Liver (tissue), 9 donors: ENCODE measurements around the gene ATP2A1. TPM values are rescaled to one million over a fixed set of nuclear protein-coding genes. Genes with fewer than 3 reads are reported as not detected.

Experiments used
- DNase-seq: peaks from one replicate; pipeline ENCODE4 v3.0.0-alpha.2; 2017; ENCODE audit warnings: low spot score
- H3K27ac ChIP-seq, 2 donors: one replicate each; pipeline ENCODE4 v1.7.0; 2013; ENCODE audit warnings: inconsistent platforms in 2 of 2, low read length in 2 of 2, control low read depth in 1 of 2, low read depth in 1 of 2, mild to moderate bottlenecking in 1 of 2
- H3K27me3 ChIP-seq, 4 donors: one replicate each; pipeline versions ENCODE4 v1.6.1 to v1.7.0; 2013; ENCODE audit warnings: low read length in 3 of 4, inconsistent platforms in 1 of 4, mild to moderate bottlenecking in 1 of 4, moderate library complexity in 1 of 4; ENCODE audit not compliant: control insufficient read depth in 4 of 4, insufficient read depth in 4 of 4
- H3K36me3 ChIP-seq, 4 donors: one replicate each; pipeline versions ENCODE4 v1.6.1 to v1.7.0; 2013; ENCODE audit warnings: low read length in 3 of 4, mild to moderate bottlenecking in 3 of 4, low read depth in 1 of 4, moderate library complexity in 1 of 4; ENCODE audit not compliant: control insufficient read depth in 4 of 4, insufficient read depth in 3 of 4
- H3K4me1 ChIP-seq, 4 donors: one replicate each; pipeline versions ENCODE4 v1.6.1 to v1.7.0; 2013; ENCODE audit warnings: low read length in 3 of 4, mild to moderate bottlenecking in 3 of 4, moderate library complexity in 1 of 4; ENCODE audit not compliant: control insufficient read depth in 4 of 4, insufficient read depth in 4 of 4
- H3K4me3 ChIP-seq, 3 donors: one replicate each; pipeline versions ENCODE4 v1.6.1 to v1.7.0; 2013; ENCODE audit warnings: low read length in 3 of 3, control low read depth in 1 of 3, low read depth in 1 of 3, mild to moderate bottlenecking in 1 of 3
- H3K9ac ChIP-seq, 2 donors: one replicate each; pipeline ENCODE4 v1.7.0; 2013; ENCODE audit warnings: low read length in 2 of 2, mild to moderate bottlenecking in 2 of 2, moderate library complexity in 2 of 2, control low read depth in 1 of 2, low read depth in 1 of 2
- H3K9me3 ChIP-seq, 4 donors: one replicate each; pipeline versions ENCODE4 v1.6.1 to v1.7.0; 2013; ENCODE audit warnings: low read length in 3 of 4; ENCODE audit not compliant: control insufficient read depth in 4 of 4
- ATF3 ChIP-seq: IDR thresholded peaks from 2 replicates; pipeline ENCODE4 v1.6.1; 2016; ENCODE audit warnings: antibody characterized with exemption
- EGR1 ChIP-seq, 2 donors: IDR thresholded peaks; 2 replicates each; pipeline ENCODE4 v1.6.1; 2016 to 2018; ENCODE audit warnings: antibody characterized with exemption in 2 of 2, low read depth in 2 of 2
- FOXA1 ChIP-seq: IDR thresholded peaks from 2 replicates; pipeline ENCODE4 v1.6.1; 2016; ENCODE audit warnings: antibody characterized with exemption
- FOXA2 ChIP-seq: IDR thresholded peaks from 2 replicates; pipeline ENCODE4 v1.6.1; 2016; ENCODE audit warnings: antibody characterized with exemption
- GABPA ChIP-seq, 2 donors: IDR thresholded peaks in 1 of 2; conservative IDR thresholded peaks in 1 of 2; 2 replicates each; pipeline ENCODE4 v1.6.1; 2016; ENCODE audit warnings: antibody characterized with exemption in 2 of 2, mild to moderate bottlenecking in 1 of 2, moderate library complexity in 1 of 2
- HNF4A ChIP-seq, 2 donors: conservative IDR thresholded peaks; 2 replicates each; pipeline ENCODE4 v1.6.1; 2016; ENCODE audit warnings: antibody characterized with exemption in 2 of 2, mild to moderate bottlenecking in 2 of 2
- HNF4G ChIP-seq: IDR thresholded peaks from 2 replicates; pipeline ENCODE4 v1.6.1; 2016; ENCODE audit warnings: antibody characterized with exemption
- JUND ChIP-seq, 2 donors: IDR thresholded peaks; 2 replicates each; pipeline ENCODE4 v1.6.1; 2016; ENCODE audit warnings: antibody characterized with exemption in 2 of 2
- MAX ChIP-seq: IDR thresholded peaks from 2 replicates; pipeline ENCODE4 v1.6.1; 2016; ENCODE audit warnings: antibody characterized with exemption
- NR2F2 ChIP-seq: IDR thresholded peaks from 2 replicates; pipeline ENCODE4 v1.6.1; 2016; ENCODE audit warnings: antibody characterized with exemption
- RAD21 ChIP-seq, 2 donors: IDR thresholded peaks; 2 replicates each; pipeline ENCODE4 v1.6.1; 2016; ENCODE audit warnings: antibody characterized with exemption in 2 of 2, mild to moderate bottlenecking in 2 of 2
- REST ChIP-seq: IDR thresholded peaks from 2 replicates; pipeline ENCODE4 v1.6.1; 2016; ENCODE audit warnings: antibody characterized with exemption, mild to moderate bottlenecking
- RXRA ChIP-seq, 2 donors: IDR thresholded peaks; 2 replicates each; pipeline ENCODE4 v1.6.1; 2017 to 2018; ENCODE audit warnings: antibody characterized with exemption in 2 of 2, mild to moderate bottlenecking in 1 of 2
- SP1 ChIP-seq: IDR thresholded peaks from 2 replicates; pipeline ENCODE4 v1.6.1; 2018; ENCODE audit warnings: antibody characterized with exemption, mild to moderate bottlenecking
- TAF1 ChIP-seq: conservative IDR thresholded peaks from 2 replicates; pipeline ENCODE4 v1.6.1; 2016; ENCODE audit warnings: antibody characterized with exemption, mild to moderate bottlenecking
- YY1 ChIP-seq: IDR thresholded peaks from 2 replicates; pipeline ENCODE4 v1.6.1; 2016; ENCODE audit warnings: antibody characterized with exemption, mild to moderate bottlenecking
- WGBS: extraction: QIAGEN DNeasy Blood & Tissue Kit; methylation state at CpG from one replicate; pipeline ENCODE4 v1.1.7; 2013; 5-methylcytosine and 5-hydroxymethylcytosine counted together
- polyA plus RNA-seq, 2 donors: library from polyadenylated mRNA; stranded (reverse) in 1 of 2; unstranded in 1 of 2; fragments of 200-250 nt in 1 of 2; fragments of >200 nt in 1 of 2; fragmentation: Nextera tagmentation in 1 of 2; extraction: Ambion mirVana in 1 of 2; gene quantifications; one replicate each; pipeline versions ENCODE4 v1.2.1 to v1.2.3, GENCODE V29; 2013 to 2015
- total RNA-seq, 2 donors: library from RNA; depleted of rRNA; stranded (reverse); fragments of >200 nt; gene quantifications; one replicate each; pipeline ENCODE4 v1.2.3, GENCODE V29; 2014
- TF ChIP-seq, protein P1 (sequence below): IDR thresholded peaks from 2 replicates; pipeline ENCODE4 v1.6.1; 2016; ENCODE audit warnings: antibody characterized with exemption
- TF ChIP-seq, protein P2 (sequence below): fragments of 150-350 bp; IDR thresholded peaks from 2 replicates; pipeline ENCODE4 v1.5.1; 2017; ENCODE audit warnings: improper control_type of control experiment, low read depth, low read length; ENCODE audit not compliant: missing input control
- donor health status: healthy.
- donor health status: healthy.
- donor health status: healthy.
- donor health status: healthy.
- donor health status: healthy.

Gene ATP2A1
- total and polyA plus RNA-seq, 4 donors = 0.07 to 0.23 (median 0.13) TPM

DNA sequence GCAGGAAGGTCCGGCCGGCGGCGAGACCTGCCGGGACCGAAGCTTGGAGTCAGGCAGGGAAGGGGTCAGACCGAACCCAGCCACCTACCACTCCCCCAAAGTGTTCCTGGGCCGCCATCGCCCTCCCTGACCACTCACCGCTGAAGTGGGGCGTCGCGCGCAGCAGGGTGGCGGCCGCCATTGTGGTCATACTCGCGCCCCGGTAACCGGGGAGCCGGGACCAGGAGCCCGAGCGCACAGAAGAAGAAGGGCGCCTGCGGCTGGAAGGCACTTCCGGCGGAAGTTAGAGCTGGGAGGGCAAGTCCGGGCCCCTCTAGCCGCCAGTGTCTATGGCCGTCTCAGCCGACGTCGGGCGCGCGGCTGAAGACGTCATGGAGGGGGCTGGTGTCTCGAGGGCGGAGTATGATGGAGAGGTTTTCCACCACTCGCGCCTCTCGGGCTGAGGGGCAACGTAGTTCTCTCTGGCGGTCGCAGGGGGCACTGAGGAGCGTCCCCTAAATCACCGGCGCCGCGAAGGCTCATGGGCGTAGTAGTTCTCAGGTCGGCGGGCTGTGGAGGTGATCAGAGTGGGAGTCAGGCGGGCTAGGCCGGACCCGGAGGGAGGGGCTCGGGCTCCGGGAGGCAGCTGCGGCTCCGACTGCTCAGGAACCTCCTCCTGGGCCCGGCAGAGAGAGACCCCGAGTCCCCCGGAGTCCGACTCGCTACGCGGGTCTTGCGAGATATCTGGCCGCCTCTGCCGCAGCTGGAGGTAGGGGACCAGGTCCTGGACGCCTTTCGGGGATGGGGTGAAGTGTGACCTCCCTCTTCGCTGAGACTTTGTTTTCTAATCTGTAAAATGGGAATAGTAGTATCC is 32.0 kb upstream of the ATP2A1 start, which contains the start of gene TUFM:
TUFM (minus strand) TSS at position 269 of the 853 bp plus-strand sequence; CDS start at position 190, 79 bp downstream.
- Histone ChIP-seq H3K36me3 (peaks cover 12 to 28% (median 21%) of the 10 kb centered on the region in 4 donors), H3K27ac (peak within 1 kb of the TSS; percentile 57 to 63), H3K27me3 (no peaks in the 10 kb centered on the region), H3K4me3 (peak within 1 kb of the TSS; percentile 55 to 96 (median 86)), H3K4me1 (peaks cover 0 to 24% (median 18%) of the 10 kb centered on the region in 4 donors), H3K9ac (peak within 1 kb of the TSS; percentile 63 to 81), H3K9me3 (no peaks in the 10 kb centered on the region)
- WGBS = under 1% methylated on average over 73 of the region's 73 CpGs
- TF ChIP-seq FOXA2 (peak; percentile 32), MAX (peak; percentile 81), HNF4A (conservative IDR thresholded peaks at IDR 0.05) (peak; percentile 46 to 62), NR2F2 (peak; percentile 86), TAF1 (peak; percentile 70), REST (peak; percentile 67), YY1 (peak; percentile 96), JUND (IDR thresholded peaks at IDR 0.05) (peak; percentile 75 to 88), FOXA1 (peak; percentile 46), HNF4G (peak; percentile 7), ATF3 (no peak), RXRA (IDR thresholded peaks at IDR 0.05) (peak; percentile 79 to 81), SP1 (peak; percentile 85), GABPA (IDR thresholded peaks at IDR 0.05 in 1 of 2, conservative IDR thresholded peaks at IDR 0.05 in 1 of 2) (peak; percentile 98 to 100), EGR1 (IDR thresholded peaks at IDR 0.05; ENCODE audit: low read depth in 2 of 2) (peak in 1 of 2 donors; percentile 54), RAD21 (IDR thresholded peaks at IDR 0.05) (peak; percentile 51 to 66)
- TF ChIP-seq, protein P1, sequence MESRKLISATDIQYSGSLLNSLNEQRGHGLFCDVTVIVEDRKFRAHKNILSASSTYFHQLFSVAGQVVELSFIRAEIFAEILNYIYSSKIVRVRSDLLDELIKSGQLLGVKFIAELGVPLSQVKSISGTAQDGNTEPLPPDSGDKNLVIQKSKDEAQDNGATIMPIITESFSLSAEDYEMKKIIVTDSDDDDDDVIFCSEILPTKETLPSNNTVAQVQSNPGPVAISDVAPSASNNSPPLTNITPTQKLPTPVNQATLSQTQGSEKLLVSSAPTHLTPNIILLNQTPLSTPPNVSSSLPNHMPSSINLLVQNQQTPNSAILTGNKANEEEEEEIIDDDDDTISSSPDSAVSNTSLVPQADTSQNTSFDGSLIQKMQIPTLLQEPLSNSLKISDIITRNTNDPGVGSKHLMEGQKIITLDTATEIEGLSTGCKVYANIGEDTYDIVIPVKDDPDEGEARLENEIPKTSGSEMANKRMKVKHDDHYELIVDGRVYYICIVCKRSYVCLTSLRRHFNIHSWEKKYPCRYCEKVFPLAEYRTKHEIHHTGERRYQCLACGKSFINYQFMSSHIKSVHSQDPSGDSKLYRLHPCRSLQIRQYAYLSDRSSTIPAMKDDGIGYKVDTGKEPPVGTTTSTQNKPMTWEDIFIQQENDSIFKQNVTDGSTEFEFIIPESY = no peak
- TF ChIP-seq, protein P2, sequence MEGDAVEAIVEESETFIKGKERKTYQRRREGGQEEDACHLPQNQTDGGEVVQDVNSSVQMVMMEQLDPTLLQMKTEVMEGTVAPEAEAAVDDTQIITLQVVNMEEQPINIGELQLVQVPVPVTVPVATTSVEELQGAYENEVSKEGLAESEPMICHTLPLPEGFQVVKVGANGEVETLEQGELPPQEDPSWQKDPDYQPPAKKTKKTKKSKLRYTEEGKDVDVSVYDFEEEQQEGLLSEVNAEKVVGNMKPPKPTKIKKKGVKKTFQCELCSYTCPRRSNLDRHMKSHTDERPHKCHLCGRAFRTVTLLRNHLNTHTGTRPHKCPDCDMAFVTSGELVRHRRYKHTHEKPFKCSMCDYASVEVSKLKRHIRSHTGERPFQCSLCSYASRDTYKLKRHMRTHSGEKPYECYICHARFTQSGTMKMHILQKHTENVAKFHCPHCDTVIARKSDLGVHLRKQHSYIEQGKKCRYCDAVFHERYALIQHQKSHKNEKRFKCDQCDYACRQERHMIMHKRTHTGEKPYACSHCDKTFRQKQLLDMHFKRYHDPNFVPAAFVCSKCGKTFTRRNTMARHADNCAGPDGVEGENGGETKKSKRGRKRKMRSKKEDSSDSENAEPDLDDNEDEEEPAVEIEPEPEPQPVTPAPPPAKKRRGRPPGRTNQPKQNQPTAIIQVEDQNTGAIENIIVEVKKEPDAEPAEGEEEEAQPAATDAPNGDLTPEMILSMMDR = peak; percentile 69
- DNase-seq = peak; percentile 96
